Gastroesophageal sphincter (tissue), 3 donors: ENCODE data around the gene COG1.

Experiments used
- CTCF ChIP-seq, 4 experiments: fragments of 200-600 bp in 2 of 4; fragments of 450-650 bp in 2 of 4; sonication (generic) in 1 of 4; IDR thresholded peaks; one replicate each; pipeline ENCODE4 v1.5.1; 2017 to 2019; ENCODE audit warnings: antibody characterized with exemption in 4 of 4, mild to moderate bottlenecking in 2 of 4, moderate library complexity in 2 of 4
- EP300 ChIP-seq: sonication (generic); formaldehyde crosslinking; IDR thresholded peaks from one replicate; pipeline ENCODE4 v1.6.1; 2017; ENCODE audit warnings: antibody characterized with exemption, mild to moderate bottlenecking
- POLR2A ChIP-seq, 2 donors: fragments of 450-650 bp; IDR thresholded peaks; one replicate each; pipeline ENCODE4 v1.6.1; 2017; ENCODE audit warnings: antibody characterized with exemption in 2 of 2, mild to moderate bottlenecking in 2 of 2, moderate library complexity in 1 of 2
- POLR2AphosphoS5 ChIP-seq: sonication (generic); formaldehyde crosslinking; IDR thresholded peaks from one replicate; pipeline ENCODE4 v1.6.1; 2017; ENCODE audit warnings: antibody characterized with exemption

GRCh38 chr17:73214851-73215250, 22.0 kb downstream of the COG1 start:
- no peak for TF ChIP-seq CTCF (IDR thresholded peaks at IDR 0.05)
- TF ChIP-seq POLR2A (IDR thresholded peaks at IDR 0.05): no peak
- TF ChIP-seq POLR2AphosphoS5: no peak
- no peak for TF ChIP-seq EP300
